Tibial nerve (tissue), 4 donors: Measurements from ENCODE around the gene YBX2.

ENCODE experiments used
- EP300 ChIP-seq, 2 donors: sonication (generic); formaldehyde crosslinking; IDR thresholded peaks; one replicate each; pipeline ENCODE4 v1.6.1; 2017; ENCODE audit warnings: antibody characterized with exemption in 2 of 2, mild to moderate bottlenecking in 1 of 2
- TF ChIP-seq, protein P1 (sequence below), 5 experiments: fragments of 200-600 bp in 3 of 5; fragments of 450-650 bp in 2 of 5; sonication (generic) in 3 of 5; IDR thresholded peaks; one replicate each; pipeline ENCODE4 v1.5.1; 2016 to 2019; ENCODE audit warnings: antibody characterized with exemption in 5 of 5, mild to moderate bottlenecking in 3 of 5, moderate library complexity in 2 of 5

DNA sequence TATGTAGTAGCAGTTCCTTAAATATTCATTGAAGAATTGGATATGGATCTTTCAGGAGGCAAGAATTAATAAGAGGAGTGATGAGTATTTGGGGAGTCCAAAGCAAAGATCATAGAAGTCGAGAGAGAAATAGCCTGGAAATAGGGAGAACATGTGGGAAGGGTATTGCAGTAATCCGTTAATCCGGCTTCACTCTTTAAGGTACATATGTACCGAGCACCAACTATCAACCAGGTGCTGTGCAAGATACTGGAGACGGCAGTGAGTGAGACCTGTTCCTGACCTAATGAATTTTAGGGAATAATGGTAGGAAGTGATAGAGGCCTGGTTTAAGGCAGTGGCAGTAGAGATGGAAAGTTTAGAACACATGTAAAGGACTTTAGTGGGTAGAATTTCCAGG, 41.4 kb downstream of the YBX2 start:
- TF ChIP-seq, protein P1, sequence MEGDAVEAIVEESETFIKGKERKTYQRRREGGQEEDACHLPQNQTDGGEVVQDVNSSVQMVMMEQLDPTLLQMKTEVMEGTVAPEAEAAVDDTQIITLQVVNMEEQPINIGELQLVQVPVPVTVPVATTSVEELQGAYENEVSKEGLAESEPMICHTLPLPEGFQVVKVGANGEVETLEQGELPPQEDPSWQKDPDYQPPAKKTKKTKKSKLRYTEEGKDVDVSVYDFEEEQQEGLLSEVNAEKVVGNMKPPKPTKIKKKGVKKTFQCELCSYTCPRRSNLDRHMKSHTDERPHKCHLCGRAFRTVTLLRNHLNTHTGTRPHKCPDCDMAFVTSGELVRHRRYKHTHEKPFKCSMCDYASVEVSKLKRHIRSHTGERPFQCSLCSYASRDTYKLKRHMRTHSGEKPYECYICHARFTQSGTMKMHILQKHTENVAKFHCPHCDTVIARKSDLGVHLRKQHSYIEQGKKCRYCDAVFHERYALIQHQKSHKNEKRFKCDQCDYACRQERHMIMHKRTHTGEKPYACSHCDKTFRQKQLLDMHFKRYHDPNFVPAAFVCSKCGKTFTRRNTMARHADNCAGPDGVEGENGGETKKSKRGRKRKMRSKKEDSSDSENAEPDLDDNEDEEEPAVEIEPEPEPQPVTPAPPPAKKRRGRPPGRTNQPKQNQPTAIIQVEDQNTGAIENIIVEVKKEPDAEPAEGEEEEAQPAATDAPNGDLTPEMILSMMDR (IDR thresholded peaks at IDR 0.05), result no peak
- no peak for TF ChIP-seq EP300 (IDR thresholded peaks at IDR 0.05)
